OCI-LY3 (cell line): ENCODE measurements around the gene EFNA5.

Source experiments
- H2AFZ ChIP-seq: fragments of 200-600, 300-600 bp; shearing (Covaris generic); 2 replicates; pipeline ENCODE4 v1.6.0; 2014; ENCODE audit warnings: antibody characterized with exemption, low read depth, low read length
- H3K27ac ChIP-seq: fragments of 200-600, 300-600 bp; sonication (generic); 2 replicates; pipeline ENCODE4 v1.5.1; 2014; ENCODE audit warnings: mild to moderate bottlenecking, low read length, moderate library complexity, mixed read lengths
- H3K27me3 ChIP-seq: fragments of 200-600, 300-600 bp; sonication (generic); 2 replicates; pipeline ENCODE4 v1.6.1; 2014; ENCODE audit warnings: low read depth, low read length, mixed read lengths
- H3K36me3 ChIP-seq: fragments of 200-600, 300-600 bp; sonication (generic); replicated peaks from 2 replicates; pipeline ENCODE3; 2014; ENCODE audit warnings: low read depth, low read length, mixed read lengths
- H3K4me1 ChIP-seq: fragments of 300-600, 200-600 bp; sonication (generic); 2 replicates; pipeline ENCODE4 v1.6.1; 2014; ENCODE audit warnings: low read length, mixed read lengths
- H3K4me2 ChIP-seq: fragments of 200-600, 300-600 bp; sonication (generic); 2 replicates; pipeline ENCODE4 v1.6.1; 2014; ENCODE audit warnings: low read length, mixed read lengths
- H3K4me3 ChIP-seq: fragments of 300-600, 200-600 bp; sonication (generic); 2 replicates; pipeline ENCODE4 v1.5.1; 2014; ENCODE audit warnings: antibody characterized with exemption, mild to moderate bottlenecking, low read length, moderate library complexity
- H3K79me2 ChIP-seq: fragments of 300-600, 200-600 bp; shearing (Covaris generic); 2 replicates; pipeline ENCODE4 v1.6.1; 2014; ENCODE audit warnings: mild to moderate bottlenecking, low read length, mixed read lengths
- H3K9ac ChIP-seq: fragments of 300-600, 200-600 bp; shearing (Covaris generic); 2 replicates; pipeline ENCODE4 v1.6.0; 2014; ENCODE audit warnings: mild to moderate bottlenecking, low read length, moderate library complexity
- H3K9me3 ChIP-seq: fragments of 200-600, 300-600 bp; shearing (Covaris generic); 2 replicates; pipeline ENCODE4 v1.6.1; 2014; ENCODE audit warnings: low read length, mixed read lengths; ENCODE audit not compliant: insufficient read depth
- H4K20me1 ChIP-seq: fragments of 200-600, 300-600 bp; sonication (generic); 2 replicates; pipeline ENCODE4 v1.6.1; 2016; ENCODE audit warnings: low read length, mixed read lengths; ENCODE audit not compliant: insufficient read depth
- CTCF ChIP-seq: fragments of 200-600, 300-600 bp; sonication (generic); IDR thresholded peaks from 2 replicates; pipeline ENCODE4 v1.5.1; 2014; ENCODE audit warnings: antibody characterized with exemption, low read length, low read depth
- EZH2phosphoT487 ChIP-seq: fragments of 200-600 bp; shearing (Covaris generic); IDR thresholded peaks from 2 replicates; pipeline ENCODE4 v1.6.1; 2018; ENCODE audit warnings: antibody characterized with exemption, mixed run types, low read depth

EFNA5 gene

DNA sequence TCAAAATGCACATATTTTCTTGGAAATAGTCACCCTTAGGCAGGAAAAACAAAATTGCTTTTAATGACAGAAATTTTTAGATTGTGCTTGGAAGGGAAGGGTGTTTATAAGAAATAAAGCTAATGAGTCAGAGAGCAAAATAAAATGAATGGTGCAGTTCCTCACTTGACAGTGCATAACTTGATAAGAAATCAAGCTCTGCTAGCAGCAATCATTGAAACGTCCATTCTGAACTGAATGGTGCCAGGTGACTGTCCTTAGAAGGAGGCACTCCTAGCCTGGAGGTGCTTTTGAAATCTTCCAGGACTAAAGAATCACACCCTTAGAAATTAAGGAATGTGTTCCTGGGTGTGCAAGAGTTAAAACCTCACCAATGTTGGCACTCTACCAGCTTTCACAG lies 202.5 kb downstream of the EFNA5 start:
- TF ChIP-seq CTCF: no peak
- no peak for TF ChIP-seq EZH2phosphoT487
- H3K4me2 ChIP-seq: no peak overlapping the region
- H2AFZ ChIP-seq: no peak overlapping the region
- H3K4me1 ChIP-seq: no peaks in the 10 kb centered on the region
- H3K9me3 ChIP-seq: no peaks in the 10 kb centered on the region
- no peak overlapping the region for H3K9ac ChIP-seq
- no peaks in the 10 kb centered on the region for H3K27me3 ChIP-seq
- H3K27ac ChIP-seq: no peak overlapping the region
- H3K79me2 ChIP-seq: no peaks in the 10 kb centered on the region
- no peaks in the 10 kb centered on the region for H4K20me1 ChIP-seq
- no peaks in the 10 kb centered on the region for H3K36me3 ChIP-seq
- no peak overlapping the region for H3K4me3 ChIP-seq

DNA sequence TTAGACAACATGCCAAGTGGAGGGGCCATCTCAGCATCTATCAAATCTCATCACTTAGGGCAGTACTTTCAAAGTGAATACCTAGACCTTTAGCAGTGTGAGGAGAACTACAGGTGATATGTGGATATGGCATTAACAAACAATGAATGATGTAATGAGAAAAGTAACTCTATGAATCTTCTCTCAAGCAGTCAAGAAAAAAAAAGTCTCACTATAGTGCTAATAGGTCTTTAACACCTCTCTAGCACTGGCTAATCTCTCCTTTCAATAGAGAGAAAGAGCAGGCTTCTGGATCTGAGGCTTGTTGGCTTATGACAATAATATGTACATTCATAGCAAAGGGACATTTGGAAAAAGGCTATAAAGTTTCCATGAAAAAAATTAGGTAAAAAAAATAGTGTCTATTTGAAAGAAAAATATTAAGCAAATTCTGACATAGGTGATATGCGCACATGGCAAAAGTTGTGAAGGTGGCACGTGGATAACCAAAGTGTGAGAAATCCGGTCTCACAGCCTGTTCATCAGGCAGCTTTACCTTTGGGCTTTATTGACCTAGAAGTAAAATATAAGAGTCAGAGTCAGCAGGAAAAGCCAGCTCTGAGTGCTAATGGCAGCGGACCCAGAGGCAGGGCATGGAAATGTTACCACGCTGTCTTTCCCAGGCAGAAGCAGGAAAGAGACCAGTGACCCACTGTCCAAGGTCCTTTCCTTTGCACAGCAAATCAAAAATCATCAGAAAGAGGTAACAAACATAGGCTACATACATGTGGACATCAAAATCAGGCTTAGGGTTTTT lies 203.4 kb downstream of the EFNA5 start:
- Histone ChIP-seq H2AFZ (no peak overlapping the region), H3K27ac (no peak overlapping the region), H3K4me1 (no peaks in the 10 kb centered on the region), H3K9me3 (no peaks in the 10 kb centered on the region), H3K36me3 (no peaks in the 10 kb centered on the region), H3K4me2 (no peak overlapping the region), H3K27me3 (no peaks in the 10 kb centered on the region), H4K20me1 (no peaks in the 10 kb centered on the region), H3K79me2 (no peaks in the 10 kb centered on the region), H3K4me3 (no peak overlapping the region), H3K9ac (no peak overlapping the region)
- TF ChIP-seq EZH2phosphoT487 (no peak), CTCF (no peak)

DNA sequence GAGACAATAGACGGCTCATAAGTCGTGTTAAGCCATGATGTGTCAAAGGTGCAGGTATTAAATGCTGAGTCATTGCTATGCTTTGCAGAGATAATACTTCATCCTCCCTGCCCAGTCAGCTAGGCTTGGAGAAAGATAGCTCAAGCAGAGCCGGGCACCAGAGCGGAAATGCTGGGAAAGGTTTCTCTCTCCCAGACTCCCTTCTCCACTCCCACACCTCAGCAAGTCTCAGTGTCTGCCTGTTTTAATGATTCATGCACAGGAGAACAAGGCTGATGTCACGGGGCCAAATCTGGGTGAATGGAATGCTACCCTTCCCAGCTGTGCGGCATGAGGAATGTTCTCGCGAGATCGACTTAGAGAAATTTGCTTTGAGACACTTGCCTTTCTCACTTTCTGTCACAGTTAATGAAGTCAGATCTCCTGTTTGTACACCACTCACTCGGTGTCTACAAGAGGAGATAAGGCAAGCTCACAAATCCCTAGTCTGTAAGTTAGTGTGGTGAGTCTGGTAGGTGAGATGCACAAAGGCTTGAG lies 204.4 kb downstream of the EFNA5 start:
- no peaks in the 10 kb centered on the region for H4K20me1 ChIP-seq
- no peak overlapping the region for H3K9ac ChIP-seq
- H3K36me3 ChIP-seq: no peaks in the 10 kb centered on the region
- TF ChIP-seq EZH2phosphoT487: no peak
- TF ChIP-seq CTCF: no peak
- no peaks in the 10 kb centered on the region for H3K9me3 ChIP-seq
- no peaks in the 10 kb centered on the region for H3K4me1 ChIP-seq
- no peak overlapping the region for H3K27ac ChIP-seq
- no peaks in the 10 kb centered on the region for H3K27me3 ChIP-seq
- no peak overlapping the region for H3K4me3 ChIP-seq
- no peaks in the 10 kb centered on the region for H3K79me2 ChIP-seq
- H2AFZ ChIP-seq: no peak overlapping the region
- no peak overlapping the region for H3K4me2 ChIP-seq

GRCh38 chr5:107464876-107465275 lies 205.9 kb downstream of the EFNA5 start:
- Histone ChIP-seq H3K4me3 (no peak overlapping the region), H3K36me3 (no peaks in the 10 kb centered on the region), H3K4me2 (no peak overlapping the region), H3K4me1 (no peaks in the 10 kb centered on the region), H3K27ac (no peak overlapping the region), H3K9ac (no peak overlapping the region), H3K79me2 (no peaks in the 10 kb centered on the region), H4K20me1 (no peaks in the 10 kb centered on the region), H3K27me3 (no peaks in the 10 kb centered on the region), H2AFZ (no peak overlapping the region), H3K9me3 (no peaks in the 10 kb centered on the region)
- no peak for TF ChIP-seq CTCF
- no peak for TF ChIP-seq EZH2phosphoT487
